GM12873 (cell line): ENCODE data around the gene CUL4A.

Source experiments
- CTCF ChIP-seq: IDR thresholded peaks from 2 replicates; pipeline ENCODE4 v1.5.1; 2012; ENCODE audit warnings: low read depth, mild to moderate bottlenecking, moderate library complexity, low read length, control low read depth; ENCODE audit not compliant: insufficient read depth; ENCODE audit errors: missing control alignments

CUL4A gene

GRCh38 chr13:113172419-113172926 lies 36.9 kb upstream of the CUL4A start:
- TF ChIP-seq CTCF, result no peak

- TF ChIP-seq CTCF, result no peak
These were observed 33.1 kb upstream of the CUL4A start for GRCh38 chr13:113176280-113176679.

- TF ChIP-seq CTCF, result no peak
These were observed 32.6 kb upstream of the CUL4A start for GRCh38 chr13:113176822-113177221.

- no peak for TF ChIP-seq CTCF
These were observed 31.1 kb upstream of the CUL4A start for GRCh38 chr13:113178070-113178895.

- TF ChIP-seq CTCF, result no peak
These were observed 30.6 kb upstream of the CUL4A start for GRCh38 chr13:113178896-113179167.

GRCh38 chr13:113179374-113180230 lies 29.8 kb upstream of the CUL4A start:
- TF ChIP-seq CTCF, result no peak

GRCh38 chr13:113182046-113182445 lies 27.4 kb upstream of the CUL4A start:
- no peak for TF ChIP-seq CTCF
